Measurements from ENCODE around the gene UBL5. TPM values are rescaled to one million over a fixed set of nuclear protein-coding genes. Genes with fewer than 3 reads are reported as not detected.

Gene UBL5
- polyA plus RNA-seq, 1 donor from 2014 or later: 1,364 TPM

GRCh38 chr19:9856609-9857008 lies 28.9 kb downstream of the UBL5 start:
- H3F3A ChIP-seq (ENCODE audit: insufficient read depth, low read length, poor library complexity, severe bottlenecking): no peaks in the 10 kb centered on the region
- no peaks in the 10 kb centered on the region for H3K9me3 ChIP-seq (ENCODE audit: low read length)
- H3K4me2 ChIP-seq (ENCODE audit: low read length): no peak overlapping the region
- H3K27me3 ChIP-seq (ENCODE audit: insufficient read depth, low read depth, low read length): no peaks in the 10 kb centered on the region
- no peak for TF ChIP-seq SMC3 (conservative IDR thresholded peaks at IDR 0.05; ENCODE audit: poor library complexity)
- no peak for TF ChIP-seq EP300 (conservative IDR thresholded peaks at IDR 0.05; ENCODE audit: poor library complexity, severe bottlenecking)
- no peak for TF ChIP-seq TAF1 (IDR thresholded peaks at IDR 0.05; ENCODE audit: low read depth)
- TF ChIP-seq RAD21 (conservative IDR thresholded peaks at IDR 0.05): no peak
- no peak for TF ChIP-seq MXI1 (conservative IDR thresholded peaks at IDR 0.05; ENCODE audit: poor library complexity, severe bottlenecking)
- no peak for TF ChIP-seq EZH2 (IDR thresholded peaks at IDR 0.05; ENCODE audit: borderline replicate concordance, insufficient read depth, low read length, poor library complexity, severe bottlenecking)
- no peak for TF ChIP-seq REST (IDR thresholded peaks at IDR 0.05; ENCODE audit: borderline replicate concordance)
- no peak for TF ChIP-seq CTCF (IDR thresholded peaks at IDR 0.05; ENCODE audit: poor library complexity, severe bottlenecking)
- TF ChIP-seq POLR2AphosphoS5 (IDR thresholded peaks at IDR 0.05): no peak
- peaks cover 7% of the 10 kb centered on the region for H3K36me3 ChIP-seq (ENCODE audit: insufficient read depth, low read length)
- no peak overlapping the region for H2AFZ ChIP-seq (ENCODE audit: low read depth, low read length)
- no peaks in the 10 kb centered on the region for H4K20me1 ChIP-seq (ENCODE audit: insufficient read depth)
- H3K9ac ChIP-seq (ENCODE audit: low read length): no peak overlapping the region
- H3K4me3 ChIP-seq (ENCODE audit: low read length): no peak overlapping the region
- H3K79me2 ChIP-seq (replicated peaks; ENCODE audit: insufficient read depth, low read length): no peaks in the 10 kb centered on the region
- H3K9me2 ChIP-seq (ENCODE audit: insufficient read depth, low read length): no peaks in the 10 kb centered on the region
- H3K27ac ChIP-seq (ENCODE audit: low read length): no peak overlapping the region

- Histone ChIP-seq H3K36me3 (ENCODE audit: insufficient read depth, low read length) (peaks cover 7% of the 10 kb centered on the region), H3K79me2 (replicated peaks; ENCODE audit: insufficient read depth, low read length) (no peaks in the 10 kb centered on the region), H3K9me3 (ENCODE audit: low read length) (no peaks in the 10 kb centered on the region), H2AFZ (ENCODE audit: low read depth, low read length) (no peak overlapping the region), H4K20me1 (ENCODE audit: insufficient read depth) (no peaks in the 10 kb centered on the region), H3K4me2 (ENCODE audit: low read length) (no peak overlapping the region), H3K9me2 (ENCODE audit: insufficient read depth, low read length) (no peaks in the 10 kb centered on the region), H3K9ac (ENCODE audit: low read length) (no peak overlapping the region), H3K27me3 (ENCODE audit: insufficient read depth, low read depth, low read length) (no peaks in the 10 kb centered on the region), H3K27ac (ENCODE audit: low read length) (no peak overlapping the region), H3K4me3 (ENCODE audit: low read length) (no peak overlapping the region), H3F3A (ENCODE audit: insufficient read depth, low read length, poor library complexity, severe bottlenecking) (no peaks in the 10 kb centered on the region)
- TF ChIP-seq SMC3 (conservative IDR thresholded peaks at IDR 0.05; ENCODE audit: poor library complexity): no peak
- TF ChIP-seq MXI1 (conservative IDR thresholded peaks at IDR 0.05; ENCODE audit: poor library complexity, severe bottlenecking): no peak
- no peak for TF ChIP-seq TAF1 (IDR thresholded peaks at IDR 0.05; ENCODE audit: low read depth)
- no peak for TF ChIP-seq EZH2 (IDR thresholded peaks at IDR 0.05; ENCODE audit: borderline replicate concordance, insufficient read depth, low read length, poor library complexity, severe bottlenecking)
Measured at GRCh38 chr19:9857076-9857721, 29.5 kb downstream of the UBL5 start.
